Activated CD4-positive, alpha-beta T cell treated with anti-CD3 and anti-CD28 coated beads, Interleukin-2, amount 50 U/mL, for 48 hours (primary cell): Measurements from ENCODE around the gene FOXA2.
A peak's percentile ranks its signal among the peaks of the same experiment; 100 is the strongest.
"Not testable (repeated sequence)": the region's sequence is repeated elsewhere in the genome, so short reads cannot be mapped to it uniquely, and the experiment has no call there.

Source experiments
- DNase-seq, 2 experiments: peaks; one replicate each; pipeline ENCODE4 v3.0.0-alpha.2; 2020

FOXA2 gene

DNA sequence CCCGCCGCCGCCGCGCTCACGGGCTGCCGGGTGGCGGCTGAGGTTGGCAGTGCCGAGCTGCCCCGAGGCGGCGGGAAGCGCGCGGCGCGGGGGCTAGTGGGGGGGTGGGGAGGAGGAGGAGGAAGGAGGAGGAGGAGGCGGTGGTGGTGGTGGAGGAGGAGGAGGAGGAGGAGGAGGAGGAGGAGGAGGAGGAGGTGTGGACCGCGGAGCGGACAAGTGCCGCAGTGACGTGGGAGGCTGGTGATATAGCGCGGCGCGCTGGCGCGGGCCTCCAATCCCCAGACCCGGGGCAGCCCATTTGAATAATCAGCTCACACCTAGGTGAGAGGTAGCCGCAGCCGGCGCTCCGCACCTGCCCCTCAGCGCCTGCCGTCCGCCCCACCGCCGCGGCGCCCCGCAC is at the start of gene FOXA2:
TSS of gene FOXA2 (minus strand) at position 51 of the 400 bp plus-strand sequence. CDS start 294 bp downstream, outside the sequence.
- DNase-seq: no peak

DNA sequence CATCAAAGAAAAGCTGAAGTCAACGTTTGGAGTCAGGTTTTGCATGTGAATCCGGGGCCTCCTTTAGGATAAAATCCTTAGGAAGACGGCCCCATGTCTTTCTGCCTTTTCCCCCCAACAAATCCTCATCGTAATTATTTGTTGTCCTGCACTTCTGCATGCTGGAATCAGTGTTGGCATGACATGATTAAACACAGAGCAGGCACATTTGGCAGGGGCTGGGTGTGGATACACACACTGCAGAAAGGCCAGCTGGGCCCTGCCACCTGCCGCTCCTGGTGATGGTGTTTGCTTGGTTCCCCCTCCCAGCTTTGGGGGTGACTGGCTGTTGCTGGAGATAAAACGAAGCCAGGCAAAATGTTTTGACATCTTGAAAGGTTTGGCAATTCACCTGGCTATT is 46.3 kb upstream of the FOXA2 start:
- DNase-seq: no peak

DNA sequence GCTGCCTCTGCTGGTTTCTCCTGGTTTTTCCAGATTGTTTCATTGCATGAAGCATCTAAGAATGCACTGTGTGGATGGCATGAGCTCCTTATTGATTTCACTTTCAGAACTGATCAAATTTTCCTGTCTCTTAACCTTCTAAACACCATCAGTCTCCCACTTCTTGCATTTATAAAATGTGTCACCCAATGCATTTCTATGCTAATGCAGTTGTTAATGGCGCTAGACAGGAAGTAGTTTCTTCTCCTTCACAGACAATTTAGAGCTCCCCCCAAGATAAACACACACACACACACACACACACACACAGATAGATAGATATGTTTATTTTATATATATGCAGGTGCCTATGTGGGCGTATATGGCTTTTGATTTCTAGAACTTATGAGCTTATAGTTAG is 45.6 kb upstream of the FOXA2 start:
- DNase-seq: no peak

DNA sequence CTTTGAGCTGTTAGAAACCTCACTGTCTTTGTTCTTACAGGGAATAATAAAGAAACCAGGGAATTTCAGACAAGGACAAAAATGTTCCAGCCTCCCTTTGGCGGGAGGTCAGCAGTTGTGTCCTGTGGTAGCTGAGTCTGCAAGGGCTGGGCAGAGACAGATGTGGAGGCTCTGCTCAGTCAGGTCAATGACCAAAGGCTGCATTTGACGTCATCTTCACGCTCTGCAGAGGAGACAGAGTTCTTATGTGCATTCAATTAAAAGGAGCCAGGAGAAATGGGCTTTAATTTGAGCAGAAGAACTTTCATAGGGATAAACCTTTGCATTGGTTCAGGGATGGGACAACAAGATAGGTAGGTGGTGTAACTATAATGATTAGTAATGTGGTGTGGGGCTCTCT is 45.1 kb upstream of the FOXA2 start:
- no peak for DNase-seq

DNA sequence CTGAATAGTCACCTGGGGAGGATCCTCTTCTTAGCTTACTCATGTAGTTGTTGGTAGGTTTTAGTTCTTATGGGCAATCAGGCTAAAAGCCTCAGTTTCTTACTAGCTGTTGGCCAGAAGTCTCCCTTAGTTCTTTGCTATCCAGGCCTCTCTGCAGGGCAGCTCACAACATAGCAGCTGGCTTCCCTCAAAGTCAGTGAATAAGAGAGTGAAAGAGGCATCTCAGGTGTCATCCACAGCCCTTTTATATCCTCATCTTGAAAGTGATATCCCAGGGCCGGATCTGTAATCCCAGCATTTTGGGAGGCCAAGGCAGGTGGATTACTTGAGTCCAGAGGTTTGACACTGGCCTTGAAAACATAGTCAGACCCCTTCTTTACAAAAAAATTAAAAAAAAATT is 42.1 kb upstream of the FOXA2 start:
- no peak for DNase-seq

DNA sequence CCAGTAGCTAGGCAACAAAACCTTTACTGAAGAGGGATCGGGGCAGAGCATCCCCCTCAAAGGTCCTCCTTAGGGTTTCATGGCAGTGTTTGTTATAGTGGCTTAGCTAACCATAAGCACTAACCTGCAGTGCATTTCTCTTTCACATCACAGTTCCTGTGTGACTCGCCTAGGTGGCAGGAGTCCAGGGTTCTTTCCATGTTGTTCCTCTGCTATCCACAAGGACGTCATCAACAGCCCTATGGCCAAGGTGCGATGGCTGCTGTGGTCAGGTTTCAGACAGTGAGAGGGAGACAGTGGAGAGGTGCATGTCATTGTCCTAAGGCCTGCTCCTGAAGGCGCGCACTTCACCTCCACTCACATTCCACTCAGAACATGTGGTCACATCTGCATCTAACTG is 38.8 kb upstream of the FOXA2 start:
- no peak for DNase-seq

DNA sequence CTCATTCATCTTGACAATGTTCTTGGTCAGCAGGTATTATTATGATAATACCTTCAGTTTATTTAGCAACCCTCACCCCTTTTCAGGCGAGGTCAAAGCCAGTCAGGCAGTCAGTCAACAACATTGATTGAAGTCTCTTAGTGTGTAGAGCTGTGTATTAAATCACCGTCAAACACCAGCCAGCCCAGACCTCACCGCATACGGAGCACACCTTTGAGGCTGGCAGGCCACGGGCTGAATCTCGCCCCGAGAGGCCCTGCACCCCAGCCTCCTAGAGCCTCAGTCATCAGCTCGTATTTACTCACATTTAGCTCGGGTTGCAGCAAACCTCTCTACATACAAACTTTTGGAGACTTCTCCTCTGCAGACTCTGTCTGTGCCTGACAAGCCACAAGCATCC is 36.0 kb upstream of the FOXA2 start:
- DNase-seq: no peak

DNA sequence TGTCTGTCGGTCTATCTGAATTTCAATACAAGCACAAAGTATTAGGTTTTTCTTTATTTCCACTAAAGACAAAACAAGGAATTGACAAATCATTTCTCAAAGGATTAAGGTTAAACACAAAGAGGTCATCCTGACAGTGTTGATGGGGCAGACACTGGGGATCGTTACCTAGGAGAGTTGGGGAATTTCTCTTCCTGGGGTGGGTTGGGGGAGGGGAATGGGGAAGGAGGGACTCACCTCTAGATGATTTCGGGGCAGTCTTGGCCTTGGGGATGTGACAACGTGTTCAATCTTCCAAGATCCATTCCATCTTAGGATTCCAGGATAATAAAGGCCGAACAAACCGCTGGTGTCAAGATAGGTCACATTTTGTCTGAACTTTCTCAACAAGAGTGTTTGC is 35.4 kb upstream of the FOXA2 start:
- no peak for DNase-seq

DNA sequence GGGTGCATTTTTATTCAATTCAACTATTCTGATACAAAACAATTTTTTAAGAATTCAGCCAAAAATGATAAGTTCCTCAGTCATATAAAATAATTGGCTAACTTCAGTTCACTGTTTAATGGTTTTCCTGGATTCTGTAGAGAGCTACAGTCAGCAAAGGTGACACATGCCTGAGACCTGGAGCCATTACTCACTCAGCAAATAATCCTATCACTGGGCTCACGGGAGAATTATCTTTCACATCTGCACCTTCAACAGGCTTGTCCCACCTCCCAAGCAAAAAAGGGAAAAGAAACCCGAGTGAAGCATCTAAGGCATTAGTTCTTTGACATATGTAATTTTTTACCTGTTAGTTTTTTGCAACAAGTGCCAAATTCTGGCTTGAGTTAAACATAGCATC is 34.9 kb upstream of the FOXA2 start:
- DNase-seq: no peak

DNA sequence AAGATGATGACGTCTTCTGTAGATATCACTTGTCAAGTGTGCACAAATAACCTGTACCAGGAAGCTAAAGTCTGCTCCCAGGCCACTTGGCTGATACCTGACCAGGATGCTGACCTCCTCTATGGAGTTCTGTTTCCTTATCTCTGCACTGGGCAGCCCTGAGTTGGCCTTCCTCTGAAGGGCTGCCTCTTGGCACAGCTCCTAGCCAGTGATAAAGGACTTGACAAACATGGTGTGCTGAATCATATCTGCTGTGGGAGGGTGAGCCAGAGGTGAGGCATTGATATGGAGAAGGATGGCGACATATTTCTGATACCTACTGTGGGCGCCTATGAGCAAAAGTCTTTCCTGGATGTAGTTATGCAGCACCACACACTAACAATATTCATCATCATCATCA is 32.8 kb upstream of the FOXA2 start:
- no peak for DNase-seq

DNA sequence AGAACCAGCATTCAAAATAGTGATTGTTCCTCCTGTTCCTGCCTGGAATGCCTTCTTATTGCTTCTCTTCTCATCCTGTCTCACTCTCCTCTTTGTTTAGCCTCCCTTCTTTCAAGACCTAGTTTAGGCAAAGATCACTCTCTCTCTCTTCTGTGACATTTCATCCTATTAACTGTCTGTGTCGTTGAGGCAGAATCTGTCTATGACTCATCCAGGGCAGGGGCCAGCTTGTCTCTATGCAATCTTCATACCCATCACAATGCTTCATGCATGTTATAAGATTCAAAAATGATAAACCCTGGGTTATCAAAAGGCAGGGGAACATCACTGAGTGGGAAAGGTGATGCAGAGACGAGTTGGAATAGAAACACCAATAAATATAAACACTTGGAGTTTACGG is 32.2 kb upstream of the FOXA2 start:
- no peak for DNase-seq

DNA sequence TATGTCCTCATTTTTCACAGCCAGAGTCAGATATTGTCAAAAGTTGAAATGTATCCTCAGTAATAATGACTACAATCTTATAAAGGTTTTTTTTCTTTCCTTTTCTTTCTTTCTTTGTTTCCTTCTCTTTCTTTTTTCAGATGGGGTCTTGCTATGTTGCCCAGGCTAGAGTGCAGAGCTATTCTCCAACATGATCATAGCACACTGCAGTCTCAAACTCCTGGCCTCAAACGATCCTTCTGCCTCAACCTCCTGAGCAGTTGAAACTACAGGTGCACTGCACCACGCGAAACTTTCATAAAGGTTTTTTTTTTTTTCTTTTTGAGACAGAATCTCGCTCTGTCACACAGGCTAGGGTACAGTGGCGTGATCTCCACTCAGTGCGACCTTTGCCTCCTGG is 31.1 kb upstream of the FOXA2 start:
- no peak for DNase-seq

DNA sequence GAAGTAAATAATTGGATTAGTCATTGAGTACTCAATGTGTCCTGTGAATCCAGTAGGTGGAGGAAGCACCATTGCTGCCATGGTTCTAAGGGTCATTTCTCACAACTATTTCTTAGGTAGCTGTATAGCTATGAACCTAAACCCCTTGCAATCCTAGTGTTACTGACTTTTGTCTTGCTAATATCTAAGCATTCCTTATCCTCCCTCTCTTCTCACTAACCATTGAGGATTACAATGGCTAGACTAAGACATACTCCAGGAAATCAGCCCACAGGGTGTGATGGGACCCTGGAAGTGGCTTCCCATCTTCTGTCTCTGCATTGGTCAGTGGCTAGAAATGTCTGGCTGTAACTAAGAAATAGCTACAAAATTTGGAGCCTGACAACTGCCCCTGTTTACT is 27.3 kb upstream of the FOXA2 start:
- no peak for DNase-seq

DNA sequence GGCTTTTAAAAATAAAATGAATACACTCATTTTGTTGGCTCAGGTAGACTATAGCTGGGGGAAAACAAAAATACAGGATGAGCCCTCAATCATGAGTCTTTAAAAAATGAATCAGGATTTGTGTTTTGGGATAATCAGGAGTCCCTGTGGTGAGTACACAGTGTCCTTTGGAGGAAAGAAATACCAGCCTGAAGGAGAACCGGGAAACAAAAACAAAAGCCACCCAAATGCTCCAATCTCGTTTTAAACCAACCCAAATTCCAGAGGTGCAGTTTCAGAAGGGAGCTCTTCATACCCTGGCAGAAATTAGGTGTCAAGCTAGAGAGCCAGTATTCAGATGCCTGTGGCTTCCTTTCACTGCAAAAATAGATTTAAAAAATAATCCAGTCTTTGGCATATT is 23.3 kb upstream of the FOXA2 start:
- DNase-seq: no peak

DNA sequence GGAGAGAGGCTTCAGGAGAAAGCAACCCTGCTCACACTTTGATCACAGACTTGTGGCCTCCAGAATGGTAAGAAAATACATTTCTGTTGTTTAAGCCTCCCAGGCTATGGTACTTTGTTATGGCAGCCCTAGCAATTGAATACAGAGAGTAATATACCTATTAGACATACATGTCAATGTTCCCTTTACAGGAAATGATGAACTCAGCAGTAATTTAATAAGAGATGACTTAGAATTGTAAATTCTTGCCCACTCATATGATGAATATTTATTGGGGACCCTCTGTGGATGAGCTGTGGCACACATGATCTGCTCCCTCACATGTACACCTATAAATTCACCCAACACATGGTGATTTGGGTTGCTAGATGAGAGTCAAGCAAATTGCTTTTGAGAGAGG is 20.4 kb upstream of the FOXA2 start:
- DNase-seq: no peak

DNA sequence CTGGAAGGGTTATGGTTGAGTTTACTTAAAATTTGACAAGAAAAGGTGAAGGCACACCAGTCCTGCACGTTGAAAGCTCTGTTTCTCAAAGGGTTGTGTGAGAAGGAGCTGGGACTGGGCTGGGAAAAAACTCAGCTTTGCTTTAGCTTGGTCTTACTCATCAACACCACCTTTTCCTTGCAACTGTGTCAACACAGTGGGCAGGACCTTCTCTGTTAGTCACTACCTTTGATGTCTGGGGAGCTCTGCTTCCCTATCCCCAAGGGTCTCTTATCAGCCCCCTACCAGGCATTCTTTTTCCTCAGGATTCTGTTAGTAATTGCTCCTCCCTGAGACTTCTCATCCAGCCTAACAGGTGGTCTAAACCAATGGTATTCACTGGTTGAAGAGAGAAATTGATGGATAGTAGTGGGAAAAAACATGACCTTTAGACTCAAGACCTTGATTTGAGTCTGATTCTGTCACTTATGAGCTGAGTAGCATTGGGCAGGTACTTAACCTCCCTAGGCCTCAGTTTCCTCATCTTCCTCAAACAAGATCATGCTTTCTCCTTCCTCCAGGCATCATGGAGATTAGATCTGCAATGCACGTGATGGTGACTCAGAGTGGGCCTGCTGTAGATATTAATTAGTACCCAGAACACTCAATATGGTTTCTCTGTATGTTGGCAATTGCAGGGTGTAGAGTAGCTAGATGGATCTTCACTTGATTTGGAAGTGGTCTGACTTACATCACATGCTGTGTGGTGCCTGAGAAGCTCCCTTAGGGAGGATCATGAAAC is 17.2 kb upstream of the FOXA2 start:
- DNase-seq: no peak

DNA sequence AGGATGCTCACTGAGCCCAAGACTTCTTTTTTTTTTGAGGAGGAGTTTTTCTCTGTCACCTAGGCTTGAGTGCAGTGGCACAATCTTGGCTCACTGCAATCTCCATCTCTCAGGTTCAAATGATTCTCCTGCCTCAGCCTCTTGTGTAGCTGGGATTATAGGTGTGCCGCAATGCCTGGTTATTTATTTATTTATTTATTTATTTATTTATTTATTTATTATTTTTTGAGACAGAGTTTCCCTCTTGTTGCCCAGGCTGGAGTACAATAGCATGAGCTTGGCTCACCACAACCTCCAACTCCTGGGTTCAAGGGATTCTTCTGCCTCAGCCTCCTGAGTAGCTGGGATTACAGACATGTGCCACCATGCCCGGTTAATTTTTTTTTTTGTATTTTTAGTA is 14.9 kb upstream of the FOXA2 start:
- DNase-seq: not testable (repeated sequence)

DNA sequence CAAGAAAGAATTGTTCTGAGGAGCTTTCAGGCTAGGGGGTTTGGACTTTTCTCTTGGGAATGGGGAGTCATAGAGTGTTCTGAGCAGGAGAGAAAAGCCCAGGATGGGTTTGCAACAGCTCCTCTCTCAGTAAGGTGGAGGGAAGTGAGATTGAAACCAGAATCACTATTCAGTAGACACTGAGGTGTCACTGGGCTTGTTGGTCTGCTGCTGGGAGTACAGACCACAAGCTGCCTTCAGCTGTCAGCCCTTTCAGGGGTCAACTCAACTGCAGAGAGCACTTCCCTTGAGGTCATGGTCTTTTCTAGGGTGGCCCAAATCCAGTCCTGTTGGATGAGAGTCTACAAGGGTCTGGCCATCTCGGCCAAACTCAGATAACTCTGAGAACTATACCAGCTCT is 12.9 kb upstream of the FOXA2 start:
- DNase-seq: no peak

DNA sequence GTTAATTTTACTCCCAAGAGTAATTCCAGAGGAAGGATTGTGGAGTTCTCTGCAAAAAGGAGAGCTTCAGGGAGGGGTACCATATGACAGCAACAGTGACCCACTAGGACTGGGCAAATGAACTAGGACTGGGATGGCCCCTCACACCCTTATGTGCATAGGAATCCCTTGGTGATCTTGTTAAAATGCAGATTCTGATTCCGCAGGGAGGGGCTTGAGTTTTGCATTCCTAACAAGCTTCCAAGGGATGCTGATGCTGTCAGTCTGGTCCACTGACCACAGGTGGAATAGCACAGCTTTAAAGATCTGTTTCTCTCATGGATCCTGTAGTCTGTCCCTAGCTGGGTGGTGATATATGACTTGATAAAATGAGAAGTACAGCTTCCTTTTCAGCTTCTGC is 6.3 kb upstream of the FOXA2 start:
- DNase-seq: no peak

DNA sequence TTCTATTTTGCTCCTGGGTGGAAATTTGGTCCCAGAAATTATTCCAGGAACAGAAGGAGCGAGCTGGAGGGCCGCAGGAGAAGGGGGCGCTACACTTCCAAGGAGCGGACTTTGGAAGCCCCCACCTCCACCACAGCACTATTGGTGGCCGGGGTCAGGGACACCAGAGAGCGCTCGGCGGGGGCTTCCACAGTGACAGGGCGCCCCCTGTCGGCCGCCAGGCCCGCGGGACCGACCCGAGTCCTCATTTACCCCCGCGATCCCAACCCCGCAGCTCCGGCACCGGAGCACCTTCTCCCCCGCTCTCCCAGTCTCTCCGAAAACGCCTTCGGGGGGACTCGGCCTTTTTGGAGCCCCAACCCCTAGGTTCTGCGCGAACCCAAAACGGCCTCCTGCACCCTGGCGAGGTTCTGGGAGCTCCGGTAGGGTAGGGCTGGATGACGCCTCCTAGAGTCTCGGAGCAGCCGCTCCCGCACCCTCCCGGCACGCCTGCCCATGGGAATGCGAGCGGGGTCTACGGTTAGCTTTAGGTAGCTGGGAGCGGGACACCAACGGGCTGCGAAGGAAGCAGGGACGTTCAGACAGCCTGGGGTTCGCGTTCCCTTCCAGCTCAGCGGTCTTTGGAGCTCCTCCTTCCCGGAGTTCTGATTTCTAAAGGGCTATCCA is 2.4 kb upstream of the FOXA2 start:
- peak in 1 of 2 experiments; percentile 19 for DNase-seq

DNA sequence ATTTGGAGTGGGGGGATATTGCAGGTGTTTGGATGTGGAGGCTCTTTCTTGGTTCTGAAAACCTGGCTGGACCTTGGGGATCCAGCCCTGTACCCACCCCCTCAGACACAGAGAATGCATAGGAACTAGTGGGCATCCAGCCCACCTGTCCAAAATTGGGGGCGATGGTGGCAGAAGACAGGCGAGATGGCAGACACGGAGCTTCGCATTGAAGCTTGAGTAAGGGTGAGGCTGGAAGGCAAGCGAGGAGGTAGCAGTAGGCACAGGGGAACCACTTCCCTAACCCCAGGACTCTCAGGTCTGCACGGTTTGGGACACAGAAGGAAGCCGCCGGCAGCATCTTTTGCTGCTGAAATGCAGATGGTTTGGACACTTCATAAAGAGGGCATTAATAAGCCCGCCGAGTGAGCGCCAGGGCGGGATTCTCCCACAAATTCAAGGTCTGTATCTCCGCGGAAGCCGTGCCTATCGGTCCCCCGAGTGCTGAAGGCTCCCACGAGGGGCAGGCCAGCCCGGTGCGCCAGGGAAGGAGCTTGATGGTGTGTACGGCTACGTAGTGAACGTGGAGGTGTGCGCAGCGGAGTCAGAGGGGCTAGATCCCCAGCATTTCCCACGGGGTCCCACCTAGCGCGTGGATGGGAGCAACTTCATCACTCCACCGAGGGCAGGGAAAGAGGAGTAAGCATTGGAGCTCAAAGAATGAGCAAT is 1.6 kb upstream of the FOXA2 start:
- DNase-seq: no peak

DNA sequence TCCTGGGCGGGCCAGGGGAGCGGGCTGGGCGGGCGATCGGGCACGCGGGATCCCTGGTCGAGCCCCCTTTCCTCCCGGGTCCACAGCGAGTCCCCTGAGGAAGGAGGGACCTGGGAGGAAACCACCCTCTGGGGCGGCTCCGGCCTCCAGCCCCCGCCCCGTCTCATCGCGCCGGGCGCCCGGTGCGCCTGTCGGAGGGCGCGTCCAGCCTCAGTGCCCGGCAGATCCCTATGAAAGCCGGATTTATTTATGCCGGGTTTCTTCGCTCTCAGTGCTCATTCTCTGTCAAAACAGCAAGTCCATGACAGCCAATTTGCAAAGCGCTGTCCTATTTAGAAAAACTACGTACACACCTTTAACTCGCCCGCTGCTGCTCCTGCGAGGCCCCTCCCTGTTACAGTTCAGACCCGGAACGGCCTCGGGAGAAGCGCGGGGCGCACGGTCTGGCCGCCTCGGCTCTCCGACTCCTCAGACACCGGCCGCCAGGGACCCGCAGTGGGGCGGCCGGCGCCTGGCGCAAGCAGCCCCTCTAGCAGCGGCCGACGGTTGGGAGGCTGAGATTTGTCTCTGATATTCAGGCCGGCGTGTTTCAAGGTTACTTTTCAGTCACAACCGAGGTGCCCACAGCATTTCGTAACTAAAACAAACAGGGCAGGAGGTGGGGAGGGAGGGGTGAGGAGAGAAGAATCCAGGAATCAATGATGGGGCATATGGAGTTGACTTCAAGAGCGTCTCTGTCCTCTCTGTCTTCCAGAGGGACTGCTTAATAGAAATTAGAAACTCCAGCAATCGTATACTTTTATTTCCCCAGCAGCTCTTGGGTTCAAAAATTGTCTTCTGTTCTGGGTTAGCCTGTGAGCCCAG is 782 bp upstream of the FOXA2 start:
- DNase-seq: no peak
